Measurements from ENCODE around the gene ARHGEF4.

GRCh38 chr2:130884013-130884412, 47.3 kb downstream of the ARHGEF4 start:
- no peak for TF ChIP-seq POLR2A (IDR thresholded peaks at IDR 0.05)
- no peak for TF ChIP-seq CTCF (IDR thresholded peaks at IDR 0.05)
